ENCODE data around the gene NSMF. TPM values are rescaled to one million over a fixed set of nuclear protein-coding genes. Genes with fewer than 3 reads are reported as not detected.
"Not testable (repeated sequence)": the region's sequence is repeated elsewhere in the genome, so short reads cannot be mapped to it uniquely, and the experiment has no call there.

The NSMF gene
- total RNA-seq, 1 donor from 2014 or later: 131 TPM

DNA sequence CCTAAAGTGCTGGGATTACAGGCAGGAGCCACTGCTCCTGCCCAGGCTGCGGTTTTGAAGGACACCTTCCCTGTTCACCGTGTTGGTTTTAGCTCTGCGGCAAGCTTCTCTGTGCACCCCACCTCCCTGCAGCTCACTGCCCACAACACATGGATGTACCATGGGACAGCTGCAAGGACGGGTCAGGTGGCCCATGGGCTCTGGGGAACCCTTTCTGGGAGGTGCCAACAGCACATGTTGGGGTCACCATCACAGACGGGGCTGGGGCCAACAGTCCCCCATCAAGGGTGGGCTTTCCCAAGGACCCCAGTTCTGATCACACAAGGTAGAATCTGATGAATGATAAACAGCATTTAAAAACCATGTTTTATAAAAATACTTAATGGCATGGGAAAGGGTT is 43.7 kb downstream of the NSMF start:
- Mint-ChIP-seq H3K27me3 (ENCODE audit: unreplicated experiment) (no peaks in the 10 kb centered on the region), H3K9me3 (ENCODE audit: unreplicated experiment) (no peaks in the 10 kb centered on the region), H3K4me3 (ENCODE audit: unreplicated experiment) (no peak overlapping the region), H3K27ac (ENCODE audit: unreplicated experiment) (no peak overlapping the region), H3K4me1 (ENCODE audit: low read depth, unreplicated experiment) (peaks cover 5% of the 10 kb centered on the region), H3K36me3 (ENCODE audit: unreplicated experiment) (no peaks in the 10 kb centered on the region)
- no peak for DNase-seq
- TF ChIP-seq, protein P1, sequence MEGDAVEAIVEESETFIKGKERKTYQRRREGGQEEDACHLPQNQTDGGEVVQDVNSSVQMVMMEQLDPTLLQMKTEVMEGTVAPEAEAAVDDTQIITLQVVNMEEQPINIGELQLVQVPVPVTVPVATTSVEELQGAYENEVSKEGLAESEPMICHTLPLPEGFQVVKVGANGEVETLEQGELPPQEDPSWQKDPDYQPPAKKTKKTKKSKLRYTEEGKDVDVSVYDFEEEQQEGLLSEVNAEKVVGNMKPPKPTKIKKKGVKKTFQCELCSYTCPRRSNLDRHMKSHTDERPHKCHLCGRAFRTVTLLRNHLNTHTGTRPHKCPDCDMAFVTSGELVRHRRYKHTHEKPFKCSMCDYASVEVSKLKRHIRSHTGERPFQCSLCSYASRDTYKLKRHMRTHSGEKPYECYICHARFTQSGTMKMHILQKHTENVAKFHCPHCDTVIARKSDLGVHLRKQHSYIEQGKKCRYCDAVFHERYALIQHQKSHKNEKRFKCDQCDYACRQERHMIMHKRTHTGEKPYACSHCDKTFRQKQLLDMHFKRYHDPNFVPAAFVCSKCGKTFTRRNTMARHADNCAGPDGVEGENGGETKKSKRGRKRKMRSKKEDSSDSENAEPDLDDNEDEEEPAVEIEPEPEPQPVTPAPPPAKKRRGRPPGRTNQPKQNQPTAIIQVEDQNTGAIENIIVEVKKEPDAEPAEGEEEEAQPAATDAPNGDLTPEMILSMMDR (IDR thresholded peaks at IDR 0.05; ENCODE audit: partially characterized antibody, unreplicated experiment): no peak

DNA sequence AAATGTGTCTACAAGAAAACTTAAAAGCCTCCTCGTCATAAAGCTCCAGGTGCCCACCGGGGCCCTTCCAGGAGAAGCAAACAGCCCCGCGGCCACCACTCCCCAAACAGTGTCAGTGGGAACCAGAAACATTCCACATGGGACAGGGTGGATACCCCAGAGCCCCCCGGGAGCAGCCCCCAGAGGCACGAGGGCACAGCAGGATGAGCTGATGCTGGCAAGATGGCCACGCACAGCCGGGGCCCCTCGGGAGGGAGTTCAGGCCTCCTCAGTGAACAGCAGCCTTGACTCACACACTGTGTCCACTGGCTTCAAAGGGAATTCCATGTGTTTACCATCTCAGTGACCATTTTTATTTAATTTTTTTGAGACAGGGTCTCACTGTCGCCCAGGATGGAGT is 46.7 kb downstream of the NSMF start:
- Mint-ChIP-seq H3K4me1 (ENCODE audit: low read depth, unreplicated experiment) (peaks cover 5% of the 10 kb centered on the region), H3K36me3 (ENCODE audit: unreplicated experiment) (no peaks in the 10 kb centered on the region), H3K27ac (ENCODE audit: unreplicated experiment) (no peak overlapping the region), H3K27me3 (ENCODE audit: unreplicated experiment) (no peaks in the 10 kb centered on the region), H3K4me3 (ENCODE audit: unreplicated experiment) (no peak overlapping the region), H3K9me3 (ENCODE audit: unreplicated experiment) (no peaks in the 10 kb centered on the region)
- TF ChIP-seq, protein P1 (IDR thresholded peaks at IDR 0.05; ENCODE audit: partially characterized antibody, unreplicated experiment): no peak
- DNase-seq: no peak

DNA sequence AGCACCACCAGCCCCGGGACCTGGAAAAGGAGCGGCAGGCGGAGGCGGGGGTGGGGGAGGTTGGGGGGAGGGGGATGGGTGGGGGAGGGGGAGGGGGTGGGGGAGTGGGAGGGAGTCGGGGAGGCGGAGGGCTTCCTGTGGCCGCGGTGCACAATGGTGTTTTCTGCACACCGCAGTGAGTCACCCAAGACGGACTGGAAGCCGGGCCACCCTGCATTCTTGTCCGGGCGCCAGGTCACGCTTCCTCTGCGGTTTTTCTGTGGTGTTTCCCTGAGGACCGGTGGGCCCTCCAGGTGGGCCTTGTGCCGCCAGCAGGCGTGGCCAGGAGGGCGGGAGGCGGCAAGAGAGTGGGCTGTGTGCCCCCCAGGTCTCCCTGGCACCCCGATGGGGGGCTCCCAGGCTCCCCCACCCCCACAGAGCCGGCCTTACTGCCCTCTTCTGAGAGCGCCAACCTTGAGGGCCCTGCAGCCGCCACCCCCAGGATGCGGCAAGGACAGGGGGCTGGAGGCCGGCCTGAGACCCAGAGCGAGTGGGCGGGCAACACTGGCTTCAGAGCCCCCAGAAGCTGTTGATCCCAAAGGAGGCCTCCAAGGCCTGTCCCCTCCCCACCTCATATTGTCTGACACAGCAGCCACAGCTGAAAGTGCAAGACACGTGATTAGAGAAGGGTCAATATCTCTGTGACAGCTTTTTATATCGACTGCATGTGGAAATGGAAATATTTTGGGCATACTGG is 47.3 kb downstream of the NSMF start:
- Mint-ChIP-seq H3K9me3 (ENCODE audit: unreplicated experiment) (no peaks in the 10 kb centered on the region), H3K27me3 (ENCODE audit: unreplicated experiment) (no peaks in the 10 kb centered on the region), H3K27ac (ENCODE audit: unreplicated experiment) (no peak overlapping the region), H3K4me3 (ENCODE audit: unreplicated experiment) (no peak overlapping the region), H3K4me1 (ENCODE audit: low read depth, unreplicated experiment) (peaks cover 5% of the 10 kb centered on the region), H3K36me3 (ENCODE audit: unreplicated experiment) (no peaks in the 10 kb centered on the region)
- TF ChIP-seq, protein P1 (IDR thresholded peaks at IDR 0.05; ENCODE audit: partially characterized antibody, unreplicated experiment): no peak
- no peak for DNase-seq

DNA sequence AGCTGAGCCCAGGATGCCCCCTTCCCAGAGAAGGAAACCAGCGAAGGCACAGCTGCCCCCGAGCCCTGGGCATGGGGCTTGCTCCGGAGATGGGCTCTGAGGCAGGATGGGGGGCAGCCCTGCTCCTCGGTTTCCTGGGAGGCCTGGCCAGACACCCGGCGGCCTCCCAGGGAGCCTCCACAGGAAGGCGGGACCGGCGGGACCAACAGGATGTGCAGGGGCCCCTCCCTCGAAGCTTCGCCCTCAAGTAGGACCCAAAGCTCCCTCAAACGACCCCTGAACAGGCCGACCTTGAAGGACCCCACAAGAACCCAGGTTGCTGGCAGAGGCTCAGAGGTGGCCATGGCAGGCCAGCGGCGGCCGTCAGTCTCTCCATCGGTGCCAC is 47.9 kb downstream of the NSMF start:
- Mint-ChIP-seq H3K9me3 (ENCODE audit: unreplicated experiment) (no peaks in the 10 kb centered on the region), H3K4me1 (ENCODE audit: low read depth, unreplicated experiment) (peaks cover 5% of the 10 kb centered on the region), H3K4me3 (ENCODE audit: unreplicated experiment) (no peak overlapping the region), H3K27me3 (ENCODE audit: unreplicated experiment) (no peaks in the 10 kb centered on the region), H3K36me3 (ENCODE audit: unreplicated experiment) (no peaks in the 10 kb centered on the region), H3K27ac (ENCODE audit: unreplicated experiment) (no peak overlapping the region)
- no peak for DNase-seq
- TF ChIP-seq, protein P1 (IDR thresholded peaks at IDR 0.05; ENCODE audit: partially characterized antibody, unreplicated experiment): no peak

DNA sequence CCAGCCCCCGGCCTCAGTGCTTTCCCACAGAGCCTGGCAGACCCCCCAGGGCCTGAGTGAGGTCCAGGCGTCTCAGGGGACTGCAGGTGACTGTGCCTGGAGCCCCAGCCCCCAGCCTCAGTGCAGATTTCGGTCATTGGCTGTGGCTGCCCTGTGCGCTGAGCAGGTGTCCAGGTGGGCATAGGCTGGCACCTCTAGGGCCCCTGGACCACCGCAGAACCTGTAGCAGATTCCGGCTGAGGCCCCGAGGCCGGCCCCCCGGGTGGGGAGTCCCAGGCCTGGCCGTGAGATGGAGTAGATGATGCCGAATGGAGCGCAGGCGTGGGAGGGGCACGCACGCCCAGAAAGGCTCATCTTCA is 48.3 kb downstream of the NSMF start:
- DNase-seq: no peak
- Mint-ChIP-seq H3K36me3 (ENCODE audit: unreplicated experiment) (no peaks in the 10 kb centered on the region), H3K27ac (ENCODE audit: unreplicated experiment) (no peak overlapping the region), H3K4me3 (ENCODE audit: unreplicated experiment) (no peak overlapping the region), H3K27me3 (ENCODE audit: unreplicated experiment) (peaks cover 2% of the 10 kb centered on the region), H3K4me1 (ENCODE audit: low read depth, unreplicated experiment) (peaks cover 5% of the 10 kb centered on the region), H3K9me3 (ENCODE audit: unreplicated experiment) (no peaks in the 10 kb centered on the region)
- TF ChIP-seq, protein P1 (IDR thresholded peaks at IDR 0.05; ENCODE audit: partially characterized antibody, unreplicated experiment): no peak

DNA sequence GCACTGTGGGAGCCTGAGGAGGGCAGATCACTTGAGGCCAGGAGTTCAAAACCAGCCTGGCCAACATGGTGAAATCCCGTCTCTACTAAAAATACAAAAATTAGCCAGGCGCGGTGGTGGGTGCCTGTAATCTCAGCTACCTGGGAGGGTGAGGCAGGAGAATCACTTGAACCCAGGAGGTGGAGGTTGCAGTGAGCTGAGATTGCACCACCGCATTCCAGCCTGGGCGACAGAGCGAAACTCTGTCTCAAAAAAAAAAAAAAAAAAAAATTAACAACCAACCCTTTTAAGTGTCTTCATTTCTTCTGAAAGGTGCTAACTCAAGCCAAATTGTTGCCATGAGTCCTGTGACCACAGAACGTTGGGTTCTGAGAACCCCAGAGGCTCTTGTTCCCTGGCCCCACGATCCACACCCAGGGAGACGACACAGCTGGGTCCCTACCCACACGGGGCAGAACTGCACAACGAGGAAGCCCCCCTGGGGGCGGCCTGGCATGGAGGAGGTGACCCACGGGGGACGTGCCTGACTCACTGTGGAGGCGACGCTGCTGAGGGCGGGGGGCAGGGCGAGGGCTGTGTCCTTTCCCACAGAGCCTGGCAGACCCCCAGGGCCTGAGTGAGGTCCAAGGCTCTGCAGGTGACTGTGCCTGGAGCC is 48.8 kb downstream of the NSMF start:
- not testable (repeated sequence) for H3K27me3 Mint-ChIP-seq (ENCODE audit: unreplicated experiment); H3K4me3 Mint-ChIP-seq (ENCODE audit: unreplicated experiment); H3K36me3 Mint-ChIP-seq (ENCODE audit: unreplicated experiment); DNase-seq; H3K27ac Mint-ChIP-seq (ENCODE audit: unreplicated experiment); H3K9me3 Mint-ChIP-seq (ENCODE audit: unreplicated experiment); H3K4me1 Mint-ChIP-seq (ENCODE audit: low read depth, unreplicated experiment)

Measured in glutamatergic neuron (in vitro differentiated cells).